Measurements from ENCODE around the gene NR3C1.

DNA sequence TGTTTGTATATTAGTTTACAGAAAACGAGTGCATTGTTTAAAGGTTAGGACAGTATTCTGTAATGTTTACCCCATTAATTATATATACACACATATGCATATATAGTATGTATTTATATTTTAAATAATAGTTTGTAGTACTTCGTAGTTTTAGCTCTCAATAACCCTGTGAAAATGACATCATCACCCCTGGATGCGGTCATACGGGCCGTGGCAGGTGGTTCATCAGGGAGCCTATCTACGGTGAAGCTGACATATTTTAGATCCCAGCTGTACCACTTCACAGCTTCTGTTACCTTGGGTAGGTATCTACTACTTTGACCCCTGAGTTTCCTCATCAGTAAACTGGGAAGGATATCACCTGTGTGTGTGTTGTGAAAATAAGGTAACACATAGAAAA lies 87.1 kb downstream of the NR3C1 start:
- TF ChIP-seq, protein P1, sequence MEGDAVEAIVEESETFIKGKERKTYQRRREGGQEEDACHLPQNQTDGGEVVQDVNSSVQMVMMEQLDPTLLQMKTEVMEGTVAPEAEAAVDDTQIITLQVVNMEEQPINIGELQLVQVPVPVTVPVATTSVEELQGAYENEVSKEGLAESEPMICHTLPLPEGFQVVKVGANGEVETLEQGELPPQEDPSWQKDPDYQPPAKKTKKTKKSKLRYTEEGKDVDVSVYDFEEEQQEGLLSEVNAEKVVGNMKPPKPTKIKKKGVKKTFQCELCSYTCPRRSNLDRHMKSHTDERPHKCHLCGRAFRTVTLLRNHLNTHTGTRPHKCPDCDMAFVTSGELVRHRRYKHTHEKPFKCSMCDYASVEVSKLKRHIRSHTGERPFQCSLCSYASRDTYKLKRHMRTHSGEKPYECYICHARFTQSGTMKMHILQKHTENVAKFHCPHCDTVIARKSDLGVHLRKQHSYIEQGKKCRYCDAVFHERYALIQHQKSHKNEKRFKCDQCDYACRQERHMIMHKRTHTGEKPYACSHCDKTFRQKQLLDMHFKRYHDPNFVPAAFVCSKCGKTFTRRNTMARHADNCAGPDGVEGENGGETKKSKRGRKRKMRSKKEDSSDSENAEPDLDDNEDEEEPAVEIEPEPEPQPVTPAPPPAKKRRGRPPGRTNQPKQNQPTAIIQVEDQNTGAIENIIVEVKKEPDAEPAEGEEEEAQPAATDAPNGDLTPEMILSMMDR (IDR thresholded peaks at IDR 0.05; ENCODE audit: insufficient read depth, low read length, poor library complexity, severe bottlenecking): no peak
- no peak for TF ChIP-seq EZH2phosphoT487 (conservative IDR thresholded peaks at IDR 0.05; ENCODE audit: low read length)
